SK-N-MC (cell line): ENCODE measurements around the gene SSX4.
"Not testable (repeated sequence)": the region's sequence is repeated elsewhere in the genome, so short reads cannot be mapped to it uniquely, and the experiment has no call there.

ENCODE experiments used
- DNase-seq: peaks from one replicate; pipeline ENCODE4 v3.0.0-alpha.2; 2011; ENCODE audit warnings: low read depth, low spot score
- H3K27ac ChIP-seq: fragments of 200-600 bp; sonication (generic); 2 replicates; pipeline ENCODE4 v1.5.1; 2016; ENCODE audit warnings: mixed run types
- H3K36me3 ChIP-seq: fragments of 200-600 bp; sonication (generic); 2 replicates; pipeline ENCODE4 v1.6.1; 2017; ENCODE audit warnings: antibody characterized with exemption, low read length, mixed read lengths; ENCODE audit not compliant: insufficient read depth
- H3K4me3 ChIP-seq: fragments of 200-600 bp; sonication (generic); 2 replicates; pipeline ENCODE4 v1.5.1; 2016
- H3K9ac ChIP-seq: fragments of 200-600 bp; sonication (generic); 2 replicates; pipeline ENCODE4 v1.8.0; 2017; ENCODE audit warnings: mixed run types, mixed read lengths; ENCODE audit not compliant: insufficient read length
- H3K9me3 ChIP-seq: fragments of 200-600 bp; sonication (generic); 2 replicates; pipeline ENCODE4 v1.6.1; 2017; ENCODE audit warnings: low read depth, mild to moderate bottlenecking, antibody characterized with exemption, low read length, moderate library complexity, mixed read lengths

The SSX4 gene

DNA sequence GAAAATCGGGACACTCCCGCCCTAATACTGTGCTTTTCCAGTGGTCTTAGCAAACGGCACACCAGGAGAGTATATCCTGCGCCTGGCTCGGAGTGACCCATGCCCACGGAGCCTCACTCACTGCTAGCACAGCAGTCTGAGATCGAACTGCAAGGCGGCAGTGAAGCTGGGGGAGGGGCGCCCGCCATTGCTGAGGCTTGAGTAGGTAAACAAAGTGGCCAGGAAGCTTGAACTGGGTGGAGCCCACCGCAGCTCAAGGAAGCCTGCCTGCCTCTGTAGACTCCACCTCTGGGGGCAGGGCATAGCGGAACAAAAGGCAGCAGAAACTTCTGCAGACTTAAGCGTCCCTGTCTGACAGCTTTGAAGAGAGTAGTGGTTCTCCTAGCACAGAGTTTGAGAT, 50.4 kb downstream of the SSX4 start:
- not testable (repeated sequence) for H3K36me3 ChIP-seq, DNase-seq, H3K27ac ChIP-seq, H3K9me3 ChIP-seq, H3K9ac ChIP-seq, H3K4me3 ChIP-seq
